GM19452 (cell line): ENCODE results near the gene KCNQ2.

ENCODE experiments used
- ATAC-seq: cut with Tn5 transposase; IDR thresholded peaks from one replicate; pipeline ENCODE4 v1.9.1; 2021; ENCODE audit not compliant: unreplicated experiment

Gene KCNQ2

DNA sequence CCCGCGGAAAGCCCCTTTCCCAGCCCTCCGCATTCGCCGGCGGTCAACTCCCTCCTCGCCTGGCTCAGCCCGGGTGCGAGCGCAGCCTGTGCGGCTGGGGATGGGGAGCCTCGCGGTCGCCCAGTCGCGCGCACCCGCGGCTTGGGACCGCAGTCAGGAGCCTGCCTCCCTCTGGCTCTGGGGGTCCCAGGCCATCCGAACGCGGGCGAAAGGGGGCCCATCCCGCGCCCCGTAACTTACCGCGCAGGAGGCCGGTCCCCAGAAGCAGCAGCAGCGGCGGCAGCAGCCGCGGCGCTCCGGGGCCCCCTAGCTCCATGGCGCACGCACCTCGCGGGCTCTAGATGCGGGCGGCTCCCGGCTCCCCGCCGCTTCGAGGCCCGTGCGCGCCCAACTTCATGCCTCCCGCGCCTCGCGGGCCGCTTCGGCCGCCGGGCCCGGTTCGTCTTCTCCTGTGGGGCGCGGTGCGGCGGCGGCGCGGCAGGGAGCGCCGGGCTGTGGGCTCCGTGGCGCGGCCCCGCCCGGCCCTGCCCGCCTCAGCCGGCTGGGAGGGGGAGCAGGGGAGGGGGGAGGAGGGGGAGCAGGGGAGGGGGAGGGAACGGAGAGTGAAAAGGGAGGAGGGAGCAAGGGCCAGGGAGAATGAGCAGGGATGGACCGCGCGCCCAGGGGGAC is 111.5 kb downstream of the KCNQ2 start, which contains the start of gene CHRNA4:
TSS of gene CHRNA4 (minus strand) at position 500 of the 669 bp plus-strand sequence. CDS start at position 316, 184 bp downstream.
- no peak for ATAC-seq

DNA sequence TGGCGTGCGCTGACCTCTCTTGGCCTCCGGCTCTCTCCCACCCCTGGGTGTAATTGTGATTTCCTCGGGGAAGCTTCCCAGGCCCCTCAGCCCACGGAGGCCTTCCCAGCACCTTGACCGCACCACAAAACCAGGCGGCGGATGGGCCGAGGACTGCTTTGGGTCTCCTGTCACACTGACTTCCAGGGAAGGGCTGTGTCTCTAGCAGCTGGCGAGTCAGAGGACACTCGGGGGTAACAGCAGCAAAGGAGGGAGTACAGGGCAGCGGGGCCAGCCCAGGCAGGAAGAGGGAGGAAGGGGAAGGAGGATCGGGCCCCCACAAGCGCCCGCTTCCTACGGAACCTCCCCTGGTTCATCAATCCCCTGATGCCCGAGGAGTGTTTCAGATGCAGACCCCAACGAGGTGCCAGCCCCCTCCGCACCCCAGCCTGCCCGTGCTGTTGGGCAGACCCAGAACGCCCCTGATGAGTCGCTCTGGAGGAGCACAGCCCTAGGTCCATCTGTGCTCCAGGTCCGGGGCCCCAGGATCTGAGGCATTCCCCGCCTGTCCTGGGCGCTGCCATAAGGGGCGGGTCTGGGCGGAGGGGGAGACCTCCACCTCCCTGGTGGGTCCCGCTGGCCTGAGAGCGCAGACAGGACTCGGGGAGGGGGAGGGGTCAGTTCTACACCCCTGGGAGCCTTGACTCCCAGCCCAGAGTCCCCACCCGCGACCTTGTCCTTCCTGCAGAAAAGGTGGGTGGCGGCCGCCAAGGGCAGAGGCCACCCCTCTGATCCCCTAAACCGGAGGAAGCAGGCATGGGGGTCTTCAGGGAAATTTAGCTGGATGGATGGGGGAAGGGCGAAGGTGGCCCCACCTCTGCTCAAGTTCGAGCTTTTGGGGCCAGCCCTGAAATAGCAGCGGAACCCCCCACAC is 112.3 kb downstream of the KCNQ2 start:
- no peak for ATAC-seq

DNA sequence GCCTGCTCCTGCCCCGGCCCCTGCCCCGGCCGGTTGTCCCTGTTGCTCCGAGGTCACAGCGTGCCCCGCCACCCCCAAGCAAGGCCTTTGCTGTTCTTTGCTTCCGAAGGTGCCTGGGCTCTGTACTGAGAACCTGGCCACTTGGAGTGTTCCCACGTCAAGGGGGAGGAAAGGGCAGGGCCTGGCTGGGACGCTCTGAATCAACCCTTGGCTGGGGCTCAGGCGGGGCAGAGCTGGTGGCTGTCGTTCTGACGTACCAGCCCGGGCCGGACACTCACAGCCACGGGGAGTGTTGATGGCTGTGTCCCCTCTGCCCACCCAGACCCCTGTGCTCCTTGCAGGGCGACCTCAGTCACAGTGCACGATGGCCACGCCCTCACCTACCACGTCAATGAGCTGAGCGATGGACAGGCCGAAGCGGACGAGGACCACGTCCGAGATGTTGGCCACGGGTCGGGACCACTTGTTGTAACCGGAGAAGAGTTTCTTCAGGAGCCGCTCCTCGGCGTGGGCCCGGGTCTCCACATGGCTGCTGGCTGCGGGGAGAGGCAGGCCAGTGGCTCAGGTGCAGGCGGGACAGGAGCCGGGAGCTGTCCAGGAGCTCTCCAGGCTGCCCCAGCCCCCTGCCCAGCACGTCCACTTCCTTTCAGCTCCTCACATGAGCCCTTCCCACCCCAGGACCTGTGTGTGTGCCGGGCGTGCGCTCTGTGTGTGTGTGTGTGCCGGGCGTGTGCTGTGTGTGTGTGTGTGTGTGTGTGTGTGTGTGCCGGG is 113.1 kb downstream of the KCNQ2 start:
- no peak for ATAC-seq

DNA sequence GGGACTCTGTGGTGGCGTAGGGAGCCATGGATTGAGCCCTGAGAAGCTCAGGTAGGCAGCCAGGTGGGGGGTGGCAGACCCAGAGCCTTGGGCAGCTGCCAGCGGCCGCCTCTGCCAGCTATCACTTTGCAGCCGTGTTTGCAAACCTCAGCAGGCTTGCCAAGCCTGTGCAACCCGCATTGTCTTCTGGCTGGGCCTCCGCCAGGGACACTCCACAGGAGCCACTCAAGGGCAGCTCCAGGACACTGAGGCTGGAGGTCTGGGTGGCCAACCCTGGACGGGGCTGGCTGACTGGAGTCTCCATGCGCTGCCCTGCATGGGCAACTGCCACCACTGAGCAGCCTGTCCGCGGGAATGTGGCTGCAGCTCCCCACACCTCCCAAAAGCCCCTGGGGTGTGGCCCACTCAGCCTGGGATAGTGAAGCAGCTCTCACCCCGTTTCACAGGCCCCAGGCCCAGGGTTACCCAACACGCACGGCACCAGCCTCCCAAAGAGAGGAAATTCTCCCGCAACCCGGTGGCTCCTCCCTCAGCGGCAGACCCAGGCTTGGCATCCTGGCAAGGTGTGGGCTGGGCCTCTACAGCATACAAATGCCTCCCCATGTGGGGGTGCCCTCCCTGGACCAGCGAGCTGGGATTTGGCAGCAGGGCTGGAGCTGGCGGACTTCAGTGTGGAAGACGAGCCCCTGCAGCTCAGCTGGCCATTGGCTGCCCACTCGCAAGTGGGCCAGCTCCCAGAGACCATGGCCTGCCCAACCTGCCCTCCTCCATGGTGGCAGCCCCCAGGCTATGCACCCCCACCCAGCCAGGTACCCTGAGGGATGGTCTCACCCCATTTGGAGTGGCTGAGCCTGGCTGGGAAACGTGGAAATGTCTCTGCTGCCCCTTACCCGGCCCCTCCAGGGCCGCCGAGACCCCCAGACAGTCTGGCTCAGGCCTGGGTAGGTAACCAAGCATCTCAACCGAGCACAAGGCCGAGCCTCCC is 114.2 kb downstream of the KCNQ2 start:
- ATAC-seq, result no peak

DNA sequence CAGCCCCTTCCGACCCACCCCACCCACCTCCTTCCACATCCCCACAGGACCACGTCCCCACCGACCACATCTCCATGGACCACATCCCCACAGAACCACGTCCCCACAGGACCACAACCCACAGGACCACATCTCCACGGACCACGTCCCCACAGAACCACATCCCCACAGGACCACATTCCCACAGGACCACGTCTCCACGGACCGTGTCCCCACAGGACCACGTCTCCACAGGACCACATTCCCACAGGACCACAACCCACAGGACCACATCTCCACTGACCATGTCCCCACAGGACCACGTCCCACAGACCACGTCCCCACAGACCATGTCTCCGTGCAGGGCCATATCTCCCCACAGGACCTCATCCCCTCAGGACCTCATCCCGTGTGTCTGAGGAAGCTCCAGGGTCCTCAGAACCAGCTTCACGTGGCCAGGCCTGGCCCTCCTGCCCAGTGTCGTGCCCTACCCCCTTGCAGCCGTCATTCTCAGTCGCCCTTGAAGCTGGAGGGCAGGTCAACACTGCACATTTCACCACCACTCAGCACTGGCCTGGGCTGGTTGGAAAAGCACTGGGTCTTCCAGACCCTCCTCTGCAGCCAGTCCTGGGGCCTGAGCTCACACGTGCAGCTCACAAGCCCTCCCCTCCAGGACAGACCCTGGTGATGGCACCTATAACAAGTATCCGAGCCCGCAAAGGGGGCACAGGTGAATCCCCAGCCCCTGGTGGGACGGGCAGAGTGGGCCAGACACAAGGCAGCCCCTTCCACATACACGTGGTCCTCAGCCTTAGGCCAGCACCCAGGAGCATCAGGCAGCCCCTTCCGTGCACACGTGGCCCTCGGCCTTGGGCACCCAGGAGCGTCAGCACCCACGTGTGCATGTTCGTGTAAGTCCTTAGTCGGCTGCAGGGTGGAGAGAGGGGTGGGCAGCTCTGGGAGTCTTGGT is 115.2 kb downstream of the KCNQ2 start:
- ATAC-seq, result no peak

DNA sequence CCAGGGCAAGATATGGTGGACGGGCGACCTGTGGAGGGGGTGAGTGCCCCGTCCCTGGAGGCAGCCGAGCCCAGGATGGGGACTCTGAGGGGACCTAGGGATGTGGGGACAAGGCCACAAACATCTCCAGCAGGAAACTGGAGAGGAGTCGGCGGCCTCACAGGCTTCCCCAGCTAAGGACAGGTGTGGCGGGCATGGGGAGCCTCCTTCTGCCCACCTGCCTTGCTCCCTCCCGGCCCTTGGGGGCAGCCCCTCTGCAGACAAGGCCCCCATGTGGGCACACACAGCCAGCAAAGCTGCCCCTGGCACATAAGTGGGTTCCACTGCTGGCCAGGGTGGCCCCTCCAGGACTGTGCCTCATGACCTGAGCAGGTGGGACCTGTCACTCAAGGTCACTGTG is 115.9 kb downstream of the KCNQ2 start:
- ATAC-seq, result no peak

DNA sequence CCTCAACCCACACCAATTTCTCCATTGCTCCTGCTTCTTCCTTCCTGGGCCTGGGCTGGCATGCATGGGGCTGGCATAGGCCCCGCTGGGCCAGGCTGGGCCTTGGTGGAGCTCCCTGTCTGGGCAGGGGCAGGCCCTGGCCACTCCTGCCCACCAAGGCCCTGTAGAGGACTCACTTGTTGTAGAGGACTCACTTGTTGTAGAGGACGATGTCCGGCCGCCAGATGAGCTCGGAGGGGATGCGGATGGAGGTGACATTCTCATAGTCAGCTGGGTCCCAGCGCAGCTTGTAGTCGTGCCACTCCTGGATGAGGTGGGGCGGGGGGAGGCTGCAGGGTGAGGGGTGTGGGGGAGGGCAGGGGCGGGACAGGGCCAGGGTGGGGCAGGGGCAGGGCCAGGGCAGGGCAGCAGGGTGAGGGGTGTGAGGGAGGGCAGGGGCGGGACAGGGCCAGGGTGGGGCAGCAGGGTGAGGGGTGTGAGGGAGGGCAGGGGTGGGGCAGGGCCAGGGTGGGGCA is 116.6 kb downstream of the KCNQ2 start:
- no peak for ATAC-seq

DNA sequence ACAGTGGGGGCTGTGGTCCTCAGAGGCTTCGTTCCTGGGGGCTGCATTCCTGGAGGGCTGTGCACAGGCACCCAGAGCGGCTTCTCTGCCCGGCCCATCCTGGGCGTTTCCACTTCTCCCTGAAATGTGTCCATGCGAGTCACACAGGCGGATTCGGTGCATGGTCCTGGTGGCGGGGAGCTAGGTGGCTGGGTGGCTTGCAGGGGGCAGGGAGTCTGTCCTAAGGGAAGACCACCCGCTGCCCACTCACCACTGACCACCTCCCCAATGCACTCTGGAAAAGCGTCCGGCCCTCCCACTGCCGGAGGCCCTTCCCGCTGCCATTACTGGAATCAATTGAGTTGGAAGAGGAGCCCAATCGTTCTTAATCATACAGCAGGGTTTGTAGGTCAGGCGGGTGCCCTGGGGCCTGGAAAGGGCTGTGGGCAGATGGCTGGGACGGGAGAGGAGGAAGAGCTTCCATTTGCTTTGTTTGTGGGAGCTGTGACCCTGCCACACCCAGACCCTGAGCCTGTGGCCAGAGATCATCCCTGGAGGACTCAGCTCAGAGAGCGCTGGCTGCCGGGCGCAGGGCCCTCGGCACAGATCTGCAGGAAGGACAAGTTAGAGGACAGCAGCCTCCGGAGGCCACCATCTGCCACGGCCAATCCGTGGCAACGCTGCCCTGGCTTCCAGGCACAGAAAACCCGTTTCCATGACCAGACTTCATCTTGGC is 117.7 kb downstream of the KCNQ2 start:
- ATAC-seq, result no peak

DNA sequence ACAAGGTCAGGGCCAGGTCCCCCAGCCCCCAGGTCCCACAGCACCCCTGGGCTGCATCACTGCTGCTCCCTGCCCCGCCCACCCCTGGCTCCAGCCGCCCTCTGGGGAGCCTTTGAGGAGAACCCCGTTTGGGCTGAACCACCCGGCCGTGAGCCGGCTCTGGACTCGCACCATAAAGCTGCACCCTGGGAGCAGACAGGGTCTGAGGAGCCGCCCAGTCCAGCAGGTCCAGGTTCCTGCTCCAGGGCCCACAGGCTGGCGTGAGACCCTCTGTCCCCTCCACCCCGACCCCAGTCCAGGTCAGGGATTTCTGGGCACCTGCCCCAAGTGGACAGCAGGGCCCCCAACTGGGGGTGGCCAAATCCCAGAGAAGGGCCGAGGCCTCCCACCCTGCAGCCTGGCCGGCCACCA is 119.6 kb downstream of the KCNQ2 start:
- no peak for ATAC-seq

DNA sequence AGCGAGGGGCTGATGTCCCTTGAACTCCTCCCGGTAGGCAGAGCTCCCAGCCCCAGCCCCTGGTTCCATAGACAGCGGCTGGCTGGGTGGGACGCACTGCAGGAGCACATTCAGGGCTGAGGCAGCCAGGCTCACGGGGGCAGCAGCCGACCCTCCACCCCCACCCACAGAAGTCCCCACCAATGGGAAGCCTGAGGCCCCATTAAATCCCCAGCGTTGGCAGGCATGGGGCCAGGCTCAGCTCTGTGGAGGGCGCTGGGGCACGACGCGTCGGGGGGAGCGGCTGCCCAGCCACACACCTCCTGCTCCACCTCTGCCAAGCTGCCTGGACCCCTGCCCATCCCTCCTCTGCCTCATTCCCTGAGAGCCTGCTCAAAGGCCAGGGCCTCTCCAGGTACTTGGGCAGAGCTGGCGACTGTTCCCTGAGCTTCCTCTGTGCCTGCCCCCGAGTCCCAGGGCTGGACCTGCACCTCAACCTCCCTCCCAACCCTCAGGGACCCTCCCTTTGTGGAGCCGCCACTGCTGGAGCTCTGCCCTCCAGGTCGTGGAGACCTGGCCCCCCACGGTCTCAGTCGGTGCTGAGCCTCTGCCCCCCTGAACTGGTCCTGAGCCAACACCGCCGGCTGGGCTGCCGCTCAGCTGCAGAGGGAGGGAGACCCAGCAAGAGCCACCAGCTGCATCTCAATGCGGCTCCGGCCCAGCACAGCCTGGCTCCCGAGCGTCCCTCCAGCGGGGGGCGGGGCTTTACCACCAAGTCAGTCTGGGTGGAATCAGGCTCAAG is 120.5 kb downstream of the KCNQ2 start:
- no peak for ATAC-seq

DNA sequence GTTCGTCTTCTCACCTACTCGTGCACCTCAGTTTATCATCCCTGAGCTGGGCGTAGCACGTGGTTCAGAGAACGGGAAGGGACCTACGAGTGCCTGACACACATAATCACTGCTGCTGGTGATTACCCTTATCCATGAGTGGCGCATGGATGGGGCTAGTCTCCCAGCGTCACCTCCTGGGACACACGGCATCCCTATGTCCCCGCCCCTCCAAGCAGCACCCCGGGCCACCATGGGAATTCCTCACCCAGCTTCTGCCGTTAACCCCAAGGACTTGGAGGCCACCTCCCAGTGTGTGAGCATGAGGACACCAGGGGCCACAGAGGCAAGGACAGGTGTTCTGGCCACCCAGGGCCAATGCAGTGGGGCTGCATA is 121.1 kb downstream of the KCNQ2 start:
- no peak for ATAC-seq

DNA sequence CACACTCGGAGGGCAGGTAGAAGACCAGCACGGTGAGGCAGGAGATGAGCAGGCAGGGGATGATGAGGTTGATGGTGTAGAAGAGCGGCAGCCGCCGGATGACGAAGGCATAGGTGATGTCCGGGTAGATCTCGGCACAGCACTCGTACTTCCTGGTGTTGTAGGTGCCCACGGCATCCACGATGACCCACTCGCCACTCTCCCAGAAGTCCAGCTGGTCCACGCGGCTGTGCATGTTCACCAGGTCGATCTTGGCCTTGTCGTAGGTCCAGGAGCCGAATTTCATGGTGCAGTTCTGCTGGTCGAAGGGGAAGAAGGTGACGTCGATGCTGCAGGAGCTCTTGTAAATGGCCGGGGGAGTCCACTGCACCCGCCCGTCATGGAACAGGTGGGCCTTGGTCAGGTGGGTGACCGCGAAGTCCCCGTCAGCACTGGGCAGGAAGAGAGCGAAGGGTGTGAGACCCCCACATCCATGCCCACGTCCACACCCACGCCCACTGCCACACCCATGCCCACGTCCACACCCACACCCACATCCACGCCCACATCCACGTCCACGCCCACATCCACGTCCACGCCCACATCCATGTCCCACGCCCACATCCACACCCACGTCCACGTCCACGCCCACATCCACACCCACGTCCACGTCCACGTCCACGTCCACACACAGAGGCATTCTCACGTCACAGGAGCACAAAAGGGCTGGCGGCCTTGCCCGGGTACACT is 121.7 kb downstream of the KCNQ2 start:
- no peak for ATAC-seq
